ENCODE results near the gene ATP11A. TPM values are rescaled to one million over a fixed set of nuclear protein-coding genes. Genes with fewer than 3 reads are reported as not detected.
A peak's percentile ranks its signal among the peaks of the same experiment; 100 is the strongest.

ATP11A gene
- total RNA-seq, 1 experiment from 2014 or later: 80.4 TPM

DNA sequence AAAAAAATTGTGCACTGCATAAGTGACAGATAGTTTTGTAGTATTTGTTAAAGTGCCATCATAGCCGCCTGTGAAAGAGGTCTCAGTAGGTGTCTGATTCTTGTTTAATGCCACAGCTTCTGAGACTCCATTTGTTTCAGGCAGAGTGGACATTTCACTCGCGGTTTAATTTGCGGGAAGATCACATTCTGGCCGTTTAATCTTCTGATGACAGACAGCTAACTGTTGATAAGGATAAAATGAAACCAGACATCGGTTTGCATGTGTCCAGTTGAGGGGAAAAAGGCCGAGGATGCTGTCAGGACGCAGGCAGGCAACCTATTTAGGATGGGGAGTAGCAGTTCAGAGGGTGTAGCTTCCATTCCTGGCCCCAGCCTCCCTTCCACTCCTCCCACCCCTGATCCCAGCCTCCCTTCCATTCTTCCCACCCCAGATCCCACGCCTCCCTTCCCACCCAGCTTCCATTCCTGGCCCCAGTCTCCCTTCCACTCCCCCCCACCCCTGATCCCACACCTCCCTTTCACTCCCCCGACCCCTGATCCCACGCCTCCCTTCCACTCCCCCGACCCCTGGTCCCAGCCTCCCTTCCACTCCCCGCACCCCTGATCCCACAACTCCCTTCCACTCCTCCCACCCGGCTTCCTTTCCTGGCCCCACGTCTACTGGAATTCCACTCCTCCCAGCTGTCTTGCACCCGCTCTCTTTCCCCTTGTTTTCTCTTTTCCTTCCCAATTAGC is 23.8 kb downstream of the ATP11A start:
- no peak for TF ChIP-seq EZH2 (IDR thresholded peaks at IDR 0.05)
- TF ChIP-seq YY1 (IDR thresholded peaks at IDR 0.05; ENCODE audit: extremely low read depth, insufficient replicate concordance, low read depth, low read length): no peak
- Histone ChIP-seq H2AFZ (ENCODE audit: low read depth, low read length, poor library complexity, severe bottlenecking) (no peak overlapping the region), H3K4me2 (ENCODE audit: low read length) (peak overlapping the region; percentile 46; the same call in 1 of the 2 replicates), H4K20me1 (ENCODE audit: insufficient read depth) (no peaks in the 10 kb centered on the region), H3K27ac (ENCODE audit: low read depth, low read length) (no peak overlapping the region; the same call in 1 of the 2 replicates), H3K4me1 (ENCODE audit: control insufficient read depth in 1 of 2, insufficient read depth in 2 of 2, low read length in 2 of 2) (peaks cover 53 to 61% of the 10 kb centered on the region in 2 experiments), H3K79me2 (ENCODE audit: insufficient read depth, low read length) (peaks cover 75% of the 10 kb centered on the region), H3K27me3 (ENCODE audit: insufficient read depth, low read length) (no peaks in the 10 kb centered on the region), H3K4me3 (replicated peaks in 1 of 2; ENCODE audit: low read depth in 1 of 2, low read length in 2 of 2) (no peak overlapping the region), H3K9ac (ENCODE audit: low read length) (no peak overlapping the region), H3K9me2 (ENCODE audit: insufficient read depth) (no peaks in the 10 kb centered on the region), H3K36me3 (ENCODE audit: control insufficient read depth in 1 of 2, insufficient read depth in 2 of 2, low read length in 2 of 2) (no peaks in the 10 kb centered on the region; a peak in 1 of 4 replicates), H3K9me3 (ENCODE audit: control insufficient read depth in 1 of 2, insufficient read depth in 1 of 2, low read depth in 1 of 2, low read length in 2 of 2) (no peaks in the 10 kb centered on the region)
- DNase-seq (ENCODE audit: low read depth, low spot score) (no peak), ATAC-seq (no peak)
- BruUV-seq (replicated peaks): no TSS peak
- CTCF ChIA-PET: no interaction called here
- RAD21 ChIA-PET (ENCODE audit: low non-redundant PET in 1 of 2, low total read pairs in 2 of 2, uncharacterized antibody in 2 of 2, unreplicated experiment in 2 of 2): no interaction called here
- POLR2A ChIA-PET: no interaction called here
- intact Hi-C loops (cut with micrococcal nuclease): no loop called here

- CTCF ChIA-PET: no interaction called here
- POLR2A ChIA-PET: no interaction called here
- Histone ChIP-seq H2AFZ (ENCODE audit: low read depth, low read length, poor library complexity, severe bottlenecking) (no peak overlapping the region), H3K9me2 (ENCODE audit: insufficient read depth) (no peaks in the 10 kb centered on the region), H3K4me2 (ENCODE audit: low read length) (peak overlapping the region; percentile 46), H3K27ac (ENCODE audit: low read depth, low read length) (no peak overlapping the region; the same call in 1 of the 2 replicates), H3K79me2 (ENCODE audit: insufficient read depth, low read length) (peaks cover 68% of the 10 kb centered on the region), H3K9ac (ENCODE audit: low read length) (no peak overlapping the region), H4K20me1 (ENCODE audit: insufficient read depth) (no peaks in the 10 kb centered on the region), H3K27me3 (ENCODE audit: insufficient read depth, low read length) (no peaks in the 10 kb centered on the region), H3K4me3 (replicated peaks in 1 of 2; ENCODE audit: low read depth in 1 of 2, low read length in 2 of 2) (no peak overlapping the region), H3K9me3 (ENCODE audit: control insufficient read depth in 1 of 2, insufficient read depth in 1 of 2, low read depth in 1 of 2, low read length in 2 of 2) (no peaks in the 10 kb centered on the region), H3K36me3 (ENCODE audit: control insufficient read depth in 1 of 2, insufficient read depth in 2 of 2, low read length in 2 of 2) (no peaks in the 10 kb centered on the region; a peak in 1 of 4 replicates), H3K4me1 (ENCODE audit: control insufficient read depth in 1 of 2, insufficient read depth in 2 of 2, low read length in 2 of 2) (peaks cover 60 to 70% of the 10 kb centered on the region in 2 experiments)
- no TSS peak for BruUV-seq (replicated peaks)
- no peak for TF ChIP-seq ZFX (IDR thresholded peaks at IDR 0.05)
- TF ChIP-seq CBX3 (IDR thresholded peaks at IDR 0.05; ENCODE audit: low read depth): no peak
- no peak for TF ChIP-seq POLR2A (IDR thresholded peaks at IDR 0.05; ENCODE audit: borderline replicate concordance, extremely low read depth, insufficient read depth, insufficient read length)
- TF ChIP-seq POLR2AphosphoS5 (IDR thresholded peaks at IDR 0.05; ENCODE audit: low read depth, low read length): no peak
- DNase-seq (ENCODE audit: low read depth, low spot score) (no peak), ATAC-seq (no peak)
- intact Hi-C loops (cut with micrococcal nuclease): no loop called here
- RAD21 ChIA-PET (ENCODE audit: low non-redundant PET in 1 of 2, low total read pairs in 2 of 2, uncharacterized antibody in 2 of 2, unreplicated experiment in 2 of 2): no interaction called here
Observed at GRCh38 chr13:112714376-112715174, 24.7 kb downstream of the ATP11A start.

All from HCT116 (cell line).